ENCODE results near the gene WDFY4. TPM values are rescaled to one million over a fixed set of nuclear protein-coding genes. Genes with fewer than 3 reads are reported as not detected.

The WDFY4 gene
- total and polyA plus RNA-seq, 4 donors, result 4.6 to 26.9 (median 13.5) TPM

DNA sequence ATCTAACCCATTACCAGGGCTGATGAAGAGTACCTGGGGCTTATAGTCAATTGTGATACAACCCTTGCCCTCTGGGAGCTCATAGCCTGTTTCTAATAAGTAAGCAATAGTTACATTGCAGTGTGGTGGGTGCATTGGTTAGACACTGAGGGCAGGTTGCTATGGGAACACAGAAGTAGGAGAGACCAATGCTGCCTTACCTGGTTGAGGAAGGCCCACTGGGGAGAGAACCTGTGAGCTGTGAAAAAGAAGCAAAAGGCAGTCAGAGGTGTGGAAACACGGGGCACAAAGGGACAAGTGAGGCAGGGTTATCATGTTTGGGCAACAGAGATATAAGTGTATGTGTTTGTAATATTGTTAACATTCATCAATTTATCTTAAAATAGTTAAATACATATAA, 51.9 kb downstream of the WDFY4 start:
- Histone ChIP-seq H3K9ac (ENCODE audit: insufficient read depth in 1 of 2, low read length in 2 of 2) (no peak overlapping the region), H3K9me3 (ENCODE audit: control insufficient read depth in 4 of 4, insufficient read depth in 3 of 4, low read length in 3 of 4) (peaks cover 0 to 2% (median 0%) of the 10 kb centered on the region in 4 donors), H3K27ac (ENCODE audit: low read depth in 1 of 2, low read length in 1 of 2) (no peak overlapping the region), H3K4me3 (no peak overlapping the region), H3K27me3 (ENCODE audit: control insufficient read depth in 3 of 3, insufficient read depth in 3 of 3, low read length in 2 of 3) (peaks cover 0 to 3% (median 0%) of the 10 kb centered on the region in 3 donors), H3K36me3 (ENCODE audit: control insufficient read depth in 4 of 4, insufficient read depth in 4 of 4, low read length in 4 of 4) (no peaks in the 10 kb centered on the region), H3K4me1 (ENCODE audit: control insufficient read depth in 5 of 5, insufficient read depth in 5 of 5, low read length in 5 of 5) (no peaks in the 10 kb centered on the region)
- ATAC-seq (ENCODE audit: insufficient read depth, low FRiP score) (no peak), DNase-seq (no peak)
- TF ChIP-seq CTCF (IDR thresholded peaks at IDR 0.05; ENCODE audit: control extremely low read depth, extremely low read depth), result no peak
- WGBS, 2 donors, result 0 to 86% methylated on average over 1 of the region's 1 CpG

GRCh38 chr10:48737886-48738285, 53.2 kb downstream of the WDFY4 start:
- H3K9me3 ChIP-seq (ENCODE audit: control insufficient read depth in 4 of 4, insufficient read depth in 3 of 4, low read length in 3 of 4), result peaks cover 0 to 2% (median 0%) of the 10 kb centered on the region in 4 donors
- no peak for DNase-seq
- peaks cover 0 to 3% (median 0%) of the 10 kb centered on the region in 3 donors for H3K27me3 ChIP-seq (ENCODE audit: control insufficient read depth in 3 of 3, insufficient read depth in 3 of 3, low read length in 2 of 3)
- H3K4me3 ChIP-seq, result no peak overlapping the region
- no peak overlapping the region for H3K27ac ChIP-seq (ENCODE audit: low read depth in 1 of 2, low read length in 1 of 2)
- no peak for TF ChIP-seq CTCF (IDR thresholded peaks at IDR 0.05; ENCODE audit: control extremely low read depth, extremely low read depth)
- no peak overlapping the region for H3K9ac ChIP-seq (ENCODE audit: insufficient read depth in 1 of 2, low read length in 2 of 2)
- no peaks in the 10 kb centered on the region for H3K4me1 ChIP-seq (ENCODE audit: control insufficient read depth in 5 of 5, insufficient read depth in 5 of 5, low read length in 5 of 5)
- no peak for ATAC-seq (ENCODE audit: insufficient read depth, low FRiP score)
- no peaks in the 10 kb centered on the region for H3K36me3 ChIP-seq (ENCODE audit: control insufficient read depth in 4 of 4, insufficient read depth in 4 of 4, low read length in 4 of 4)
- 86 to 96% methylated on average over 2 of the region's 2 CpGs for WGBS, 2 donors

- DNase-seq, result no peak
- Histone ChIP-seq H3K9me3 (ENCODE audit: control insufficient read depth in 4 of 4, insufficient read depth in 3 of 4, low read length in 3 of 4) (peaks cover 0 to 2% (median 0%) of the 10 kb centered on the region in 4 donors), H3K27ac (ENCODE audit: low read depth in 1 of 2, low read length in 1 of 2) (no peak overlapping the region), H3K27me3 (ENCODE audit: control insufficient read depth in 3 of 3, insufficient read depth in 3 of 3, low read length in 2 of 3) (peaks cover 0 to 3% (median 0%) of the 10 kb centered on the region in 3 donors), H3K9ac (ENCODE audit: insufficient read depth in 1 of 2, low read length in 2 of 2) (no peak overlapping the region), H3K4me3 (no peak overlapping the region), H3K36me3 (ENCODE audit: control insufficient read depth in 4 of 4, insufficient read depth in 4 of 4, low read length in 4 of 4) (no peaks in the 10 kb centered on the region), H3K4me1 (ENCODE audit: control insufficient read depth in 5 of 5, insufficient read depth in 5 of 5, low read length in 5 of 5) (peaks cover 0 to 2% (median 0%) of the 10 kb centered on the region in 5 donors)
- no peak for TF ChIP-seq CTCF (IDR thresholded peaks at IDR 0.05; ENCODE audit: control extremely low read depth, extremely low read depth)
- no peak for ATAC-seq (ENCODE audit: insufficient read depth, low FRiP score)
- WGBS, 2 donors, result 88 to 98% methylated on average over 7 of the region's 7 CpGs
Measured at GRCh38 chr10:48739170-48739569, 54.5 kb downstream of the WDFY4 start.

Measured in lung (tissue), 12 donors.